Measurements from ENCODE around the gene SPRYD4.
A peak's percentile ranks its signal among the peaks of the same experiment; 100 is the strongest.
"Not testable (repeated sequence)": the region's sequence is repeated elsewhere in the genome, so short reads cannot be mapped to it uniquely, and the experiment has no call there.

SPRYD4 gene

DNA sequence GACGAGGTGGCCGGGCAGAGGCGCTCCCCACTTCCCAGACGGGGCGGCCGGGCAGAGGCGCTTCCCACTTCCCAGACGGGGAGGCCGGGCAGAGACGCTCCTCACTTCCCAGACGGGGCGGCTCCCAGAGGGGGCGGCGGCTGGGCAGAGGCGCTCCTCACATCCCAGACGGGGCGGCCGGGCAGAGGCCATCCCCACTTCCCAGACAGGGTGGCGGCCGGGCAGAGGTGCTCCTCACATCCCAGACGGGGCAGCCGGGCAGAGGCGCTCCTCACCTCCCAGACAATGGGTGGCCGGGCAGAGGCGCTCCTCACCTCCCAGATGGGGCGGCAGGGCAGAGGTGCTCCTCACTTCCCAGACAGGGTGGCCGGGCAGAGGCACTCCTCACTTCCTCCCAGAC, 26.1 kb downstream of the SPRYD4 start:
- H3K9ac ChIP-seq (ENCODE audit: low read length); H2AFZ ChIP-seq (ENCODE audit: low read length); H3K36me3 ChIP-seq (replicated peaks; ENCODE audit: insufficient read depth, low read length); H3K4me3 ChIP-seq (ENCODE audit: low read length); H3K9me2 ChIP-seq (replicated peaks; ENCODE audit: insufficient read depth, low read length); DNase-seq; H4K20me1 ChIP-seq (ENCODE audit: insufficient read depth, low read length); H3K4me1 ChIP-seq (ENCODE audit: low read length); H3F3A ChIP-seq (ENCODE audit: insufficient read depth, low read length); H3K27me3 ChIP-seq (replicated peaks; ENCODE audit: insufficient read depth, low read length); H3K27ac ChIP-seq (ENCODE audit: low read length); H3K9me3 ChIP-seq (replicated peaks; ENCODE audit: insufficient read depth, low read length); H3K4me2 ChIP-seq (ENCODE audit: low read depth, low read length); H3K79me2 ChIP-seq (ENCODE audit: low read length): not testable (repeated sequence)

DNA sequence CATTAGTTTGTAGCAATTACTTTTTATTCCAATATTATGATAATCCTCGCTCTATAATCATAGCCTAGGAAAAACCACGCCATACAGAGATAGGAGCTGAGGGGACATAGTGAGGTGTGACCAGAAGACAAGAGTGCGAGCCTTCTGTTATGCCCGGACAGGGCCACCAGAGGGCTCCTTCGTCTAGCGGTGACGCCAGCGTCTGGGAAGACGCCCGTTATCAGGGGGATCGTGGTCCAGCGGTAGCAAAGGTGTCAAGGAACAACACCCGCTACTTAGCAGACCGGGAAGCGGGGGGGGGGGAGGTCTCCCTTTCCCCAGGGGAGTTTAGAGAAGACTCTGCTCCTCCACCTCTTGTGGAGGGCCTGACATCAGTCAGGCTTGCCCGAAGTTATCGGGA, 28.3 kb downstream of the SPRYD4 start:
- not testable (repeated sequence) for H3K9ac ChIP-seq (ENCODE audit: low read length); H3K4me2 ChIP-seq (ENCODE audit: low read depth, low read length); H3K27ac ChIP-seq (ENCODE audit: low read length); H3K36me3 ChIP-seq (replicated peaks; ENCODE audit: insufficient read depth, low read length); H3K9me3 ChIP-seq (replicated peaks; ENCODE audit: insufficient read depth, low read length); H3K79me2 ChIP-seq (ENCODE audit: low read length); H3K9me2 ChIP-seq (replicated peaks; ENCODE audit: insufficient read depth, low read length); H2AFZ ChIP-seq (ENCODE audit: low read length); H4K20me1 ChIP-seq (ENCODE audit: insufficient read depth, low read length); H3K4me3 ChIP-seq (ENCODE audit: low read length); H3K27me3 ChIP-seq (replicated peaks; ENCODE audit: insufficient read depth, low read length); H3K4me1 ChIP-seq (ENCODE audit: low read length); H3F3A ChIP-seq (ENCODE audit: insufficient read depth, low read length)
- TF ChIP-seq, protein P1, sequence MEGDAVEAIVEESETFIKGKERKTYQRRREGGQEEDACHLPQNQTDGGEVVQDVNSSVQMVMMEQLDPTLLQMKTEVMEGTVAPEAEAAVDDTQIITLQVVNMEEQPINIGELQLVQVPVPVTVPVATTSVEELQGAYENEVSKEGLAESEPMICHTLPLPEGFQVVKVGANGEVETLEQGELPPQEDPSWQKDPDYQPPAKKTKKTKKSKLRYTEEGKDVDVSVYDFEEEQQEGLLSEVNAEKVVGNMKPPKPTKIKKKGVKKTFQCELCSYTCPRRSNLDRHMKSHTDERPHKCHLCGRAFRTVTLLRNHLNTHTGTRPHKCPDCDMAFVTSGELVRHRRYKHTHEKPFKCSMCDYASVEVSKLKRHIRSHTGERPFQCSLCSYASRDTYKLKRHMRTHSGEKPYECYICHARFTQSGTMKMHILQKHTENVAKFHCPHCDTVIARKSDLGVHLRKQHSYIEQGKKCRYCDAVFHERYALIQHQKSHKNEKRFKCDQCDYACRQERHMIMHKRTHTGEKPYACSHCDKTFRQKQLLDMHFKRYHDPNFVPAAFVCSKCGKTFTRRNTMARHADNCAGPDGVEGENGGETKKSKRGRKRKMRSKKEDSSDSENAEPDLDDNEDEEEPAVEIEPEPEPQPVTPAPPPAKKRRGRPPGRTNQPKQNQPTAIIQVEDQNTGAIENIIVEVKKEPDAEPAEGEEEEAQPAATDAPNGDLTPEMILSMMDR (IDR thresholded peaks at IDR 0.05; ENCODE audit: low read length), result peak; percentile 21; the same call in 1 of the 2 replicates
- DNase-seq, result peak; percentile 29

DNA sequence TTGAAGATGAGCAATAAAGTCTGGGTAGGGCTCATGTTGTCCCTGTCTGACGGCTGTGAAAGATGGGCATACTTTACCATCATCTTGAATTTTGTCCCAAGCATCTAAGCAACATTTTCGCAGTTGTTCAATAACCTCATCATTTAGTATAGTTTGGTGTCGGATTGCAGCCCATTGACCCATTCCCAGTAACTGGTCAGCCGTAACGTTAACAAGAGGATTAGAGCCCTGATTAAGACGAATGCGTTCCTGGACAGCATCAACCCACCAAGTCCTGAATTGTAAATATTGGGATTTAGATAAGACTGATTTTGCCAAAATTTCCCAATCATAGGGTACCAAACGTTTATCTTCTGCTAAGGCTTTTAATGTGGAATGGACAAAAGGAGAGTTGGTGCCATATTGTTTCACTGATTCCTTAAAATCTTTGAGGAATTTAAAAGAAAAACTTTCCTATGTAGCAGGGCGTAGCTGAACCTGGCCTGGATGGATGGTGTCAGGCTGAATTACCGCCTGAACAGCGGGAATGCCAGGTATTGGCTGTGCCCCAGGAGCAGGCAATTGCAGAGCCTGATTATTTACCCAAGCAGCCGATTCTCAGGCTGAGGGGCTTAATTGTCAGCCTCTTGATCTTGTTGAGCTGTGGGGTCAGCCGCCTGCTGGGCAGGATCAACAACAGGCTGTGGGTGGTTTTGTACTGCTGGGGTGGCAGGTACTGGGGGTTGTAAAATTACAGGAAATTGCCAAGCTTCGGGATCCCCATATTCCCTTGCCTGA, 29.9 kb downstream of the SPRYD4 start:
- not testable (repeated sequence) for H3K27me3 ChIP-seq (replicated peaks; ENCODE audit: insufficient read depth, low read length); H3K4me3 ChIP-seq (ENCODE audit: low read length); DNase-seq; H3K9ac ChIP-seq (ENCODE audit: low read length); H3K9me3 ChIP-seq (replicated peaks; ENCODE audit: insufficient read depth, low read length); H3K4me2 ChIP-seq (ENCODE audit: low read depth, low read length); H3K9me2 ChIP-seq (replicated peaks; ENCODE audit: insufficient read depth, low read length); H3F3A ChIP-seq (ENCODE audit: insufficient read depth, low read length); H3K27ac ChIP-seq (ENCODE audit: low read length); H3K79me2 ChIP-seq (ENCODE audit: low read length); H3K4me1 ChIP-seq (ENCODE audit: low read length); H2AFZ ChIP-seq (ENCODE audit: low read length); H3K36me3 ChIP-seq (replicated peaks; ENCODE audit: insufficient read depth, low read length); H4K20me1 ChIP-seq (ENCODE audit: insufficient read depth, low read length)

DNA sequence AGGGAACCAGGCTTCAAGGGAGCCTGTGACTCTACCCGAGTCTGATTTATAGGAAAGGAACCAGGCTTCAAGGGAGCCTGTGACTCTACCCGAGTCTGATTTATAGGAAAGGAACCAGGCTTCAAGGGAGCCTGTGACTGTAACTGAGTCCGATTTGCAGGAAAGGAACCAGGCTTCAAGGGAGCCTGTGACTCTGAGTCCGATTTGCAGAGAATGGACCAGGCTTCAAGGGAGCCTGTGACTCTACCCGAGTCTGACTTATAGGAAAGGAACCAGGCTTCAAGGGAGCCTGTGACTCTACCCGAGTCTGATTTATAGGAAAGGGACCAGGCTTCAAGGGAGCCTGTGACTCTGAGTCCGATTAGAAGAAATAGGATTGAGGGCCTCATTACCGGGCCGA, 31.1 kb downstream of the SPRYD4 start:
- not testable (repeated sequence) for H4K20me1 ChIP-seq (ENCODE audit: insufficient read depth, low read length); H3K9me2 ChIP-seq (replicated peaks; ENCODE audit: insufficient read depth, low read length); H3K4me2 ChIP-seq (ENCODE audit: low read depth, low read length); H3K4me3 ChIP-seq (ENCODE audit: low read length); H3K27me3 ChIP-seq (replicated peaks; ENCODE audit: insufficient read depth, low read length); H3K79me2 ChIP-seq (ENCODE audit: low read length); H3K4me1 ChIP-seq (ENCODE audit: low read length); H3K36me3 ChIP-seq (replicated peaks; ENCODE audit: insufficient read depth, low read length); DNase-seq; H3K9ac ChIP-seq (ENCODE audit: low read length); H3K9me3 ChIP-seq (replicated peaks; ENCODE audit: insufficient read depth, low read length); H3K27ac ChIP-seq (ENCODE audit: low read length); H2AFZ ChIP-seq (ENCODE audit: low read length); H3F3A ChIP-seq (ENCODE audit: insufficient read depth, low read length)

DNA sequence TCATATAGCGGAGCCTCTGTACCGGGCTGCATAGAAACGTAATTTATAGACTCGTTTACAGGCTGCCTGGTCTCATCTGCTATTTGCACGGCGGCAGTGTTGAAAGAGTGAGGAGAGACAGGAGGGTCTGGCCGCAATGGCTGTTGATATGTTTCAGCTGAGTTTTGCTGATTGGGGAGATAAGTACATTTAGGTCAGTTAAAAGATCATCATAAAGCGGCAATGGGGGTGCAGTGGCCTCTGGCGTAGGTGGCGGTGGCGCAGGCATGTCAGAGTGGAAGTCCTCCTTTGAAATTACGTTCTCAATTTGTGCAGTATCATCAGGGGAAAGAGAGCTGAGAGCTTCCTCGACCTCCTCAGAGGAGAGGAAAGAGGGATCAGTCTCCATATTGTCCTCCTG, 31.5 kb downstream of the SPRYD4 start:
- H3K9ac ChIP-seq (ENCODE audit: low read length); H3K4me3 ChIP-seq (ENCODE audit: low read length); H4K20me1 ChIP-seq (ENCODE audit: insufficient read depth, low read length); H3K9me2 ChIP-seq (replicated peaks; ENCODE audit: insufficient read depth, low read length); H2AFZ ChIP-seq (ENCODE audit: low read length); H3K4me1 ChIP-seq (ENCODE audit: low read length); H3K9me3 ChIP-seq (replicated peaks; ENCODE audit: insufficient read depth, low read length); H3K4me2 ChIP-seq (ENCODE audit: low read depth, low read length); DNase-seq; H3K79me2 ChIP-seq (ENCODE audit: low read length); H3K36me3 ChIP-seq (replicated peaks; ENCODE audit: insufficient read depth, low read length); H3K27ac ChIP-seq (ENCODE audit: low read length); H3F3A ChIP-seq (ENCODE audit: insufficient read depth, low read length); H3K27me3 ChIP-seq (replicated peaks; ENCODE audit: insufficient read depth, low read length): not testable (repeated sequence)
